ENCODE measurements around the gene ZNF512B. TPM values are rescaled to one million over a fixed set of nuclear protein-coding genes. Genes with fewer than 3 reads are reported as not detected.

The ZNF512B gene
- total and polyA plus RNA-seq, 9 donors = 2.5 to 24.7 (median 20.2) TPM

DNA sequence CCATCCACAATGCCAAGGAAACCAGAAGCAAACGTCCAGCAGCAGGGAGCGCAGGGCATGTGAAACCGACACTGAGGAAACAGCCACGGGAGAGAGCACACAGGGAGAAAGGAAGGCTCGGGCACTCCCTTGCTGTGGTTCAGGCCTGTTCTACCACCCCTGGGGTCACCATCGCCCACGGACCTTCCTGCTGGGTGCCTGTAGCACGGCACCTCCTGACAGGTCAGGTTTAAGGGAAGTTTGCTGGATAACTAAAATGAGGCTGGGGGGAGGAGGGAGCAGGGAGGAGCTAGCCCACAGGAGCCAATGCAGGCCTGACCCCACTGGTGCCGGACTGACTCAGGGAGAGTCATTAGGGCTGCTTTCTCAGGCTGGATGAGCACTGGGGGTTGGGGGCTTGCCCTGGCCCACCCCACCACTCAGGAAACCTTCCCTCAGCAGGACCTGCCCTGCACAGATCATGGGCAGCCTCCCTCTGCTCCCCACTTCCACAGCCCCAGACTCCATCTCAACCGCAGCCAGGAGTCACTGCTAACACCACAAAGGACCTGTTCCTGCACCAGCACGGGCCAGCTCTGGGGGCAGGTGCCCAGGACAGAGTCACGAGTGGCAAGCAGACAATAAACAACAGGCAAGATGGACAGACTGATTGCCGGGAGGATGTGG, 15.8 kb downstream of the ZNF512B start:
- peak in 1 of 5 donors; percentile 31 for DNase-seq
- intact Hi-C loops (cut with DNase I) = no loop called here
- TF ChIP-seq EP300 (IDR thresholded peaks at IDR 0.05) (no peak), POLR2A (IDR thresholded peaks at IDR 0.05) (no peak)
- TF ChIP-seq, protein P1, sequence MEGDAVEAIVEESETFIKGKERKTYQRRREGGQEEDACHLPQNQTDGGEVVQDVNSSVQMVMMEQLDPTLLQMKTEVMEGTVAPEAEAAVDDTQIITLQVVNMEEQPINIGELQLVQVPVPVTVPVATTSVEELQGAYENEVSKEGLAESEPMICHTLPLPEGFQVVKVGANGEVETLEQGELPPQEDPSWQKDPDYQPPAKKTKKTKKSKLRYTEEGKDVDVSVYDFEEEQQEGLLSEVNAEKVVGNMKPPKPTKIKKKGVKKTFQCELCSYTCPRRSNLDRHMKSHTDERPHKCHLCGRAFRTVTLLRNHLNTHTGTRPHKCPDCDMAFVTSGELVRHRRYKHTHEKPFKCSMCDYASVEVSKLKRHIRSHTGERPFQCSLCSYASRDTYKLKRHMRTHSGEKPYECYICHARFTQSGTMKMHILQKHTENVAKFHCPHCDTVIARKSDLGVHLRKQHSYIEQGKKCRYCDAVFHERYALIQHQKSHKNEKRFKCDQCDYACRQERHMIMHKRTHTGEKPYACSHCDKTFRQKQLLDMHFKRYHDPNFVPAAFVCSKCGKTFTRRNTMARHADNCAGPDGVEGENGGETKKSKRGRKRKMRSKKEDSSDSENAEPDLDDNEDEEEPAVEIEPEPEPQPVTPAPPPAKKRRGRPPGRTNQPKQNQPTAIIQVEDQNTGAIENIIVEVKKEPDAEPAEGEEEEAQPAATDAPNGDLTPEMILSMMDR (IDR thresholded peaks at IDR 0.05) = no peak
- Histone ChIP-seq H3K27me3 (no peaks in the 10 kb centered on the region), H3K27ac (no peak overlapping the region), H3K4me1 (ENCODE audit: insufficient read depth) (peaks cover 45% of the 10 kb centered on the region), H3K9me3 (no peaks in the 10 kb centered on the region), H3K36me3 (no peaks in the 10 kb centered on the region), H3K4me3 (no peak overlapping the region)
- 55 to 68% (median 57%) methylated on average over 13 of the region's 13 CpGs for WGBS, 3 donors

DNA sequence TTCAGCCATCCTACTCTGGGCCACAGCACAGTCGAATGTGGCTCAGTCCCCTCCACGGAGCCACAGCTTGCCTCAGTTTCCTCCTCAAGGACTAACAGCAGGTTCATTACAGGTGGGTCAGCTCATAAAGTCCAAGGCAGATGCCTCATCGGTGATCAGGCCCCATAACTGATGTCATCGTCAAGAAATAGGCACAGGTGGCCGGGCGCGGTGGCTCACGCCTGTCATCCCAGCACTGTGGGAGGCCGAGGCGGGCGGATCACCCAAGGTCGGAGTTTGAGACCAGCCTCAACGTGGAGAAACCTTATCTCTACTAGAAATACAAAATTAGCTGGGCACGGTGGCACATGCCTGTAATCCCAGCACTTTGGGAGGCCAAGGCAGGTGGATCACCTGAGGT, 17.0 kb downstream of the ZNF512B start:
- Histone ChIP-seq H3K4me3 (no peak overlapping the region), H3K4me1 (ENCODE audit: insufficient read depth) (peaks cover 43% of the 10 kb centered on the region), H3K9me3 (no peaks in the 10 kb centered on the region), H3K36me3 (no peaks in the 10 kb centered on the region), H3K27me3 (no peaks in the 10 kb centered on the region), H3K27ac (peak overlapping the region in 1 of 2 donors; percentile 89)
- TF ChIP-seq EP300 (IDR thresholded peaks at IDR 0.05) (no peak), POLR2A (IDR thresholded peaks at IDR 0.05) (no peak)
- TF ChIP-seq, protein P1 (IDR thresholded peaks at IDR 0.05) = no peak
- intact Hi-C loops (cut with DNase I) = no loop called here
- WGBS, 3 donors = 80 to 90% (median 82%) methylated on average over 14 of the region's 14 CpGs
- DNase-seq = peak in 1 of 5 donors; percentile 32

DNA sequence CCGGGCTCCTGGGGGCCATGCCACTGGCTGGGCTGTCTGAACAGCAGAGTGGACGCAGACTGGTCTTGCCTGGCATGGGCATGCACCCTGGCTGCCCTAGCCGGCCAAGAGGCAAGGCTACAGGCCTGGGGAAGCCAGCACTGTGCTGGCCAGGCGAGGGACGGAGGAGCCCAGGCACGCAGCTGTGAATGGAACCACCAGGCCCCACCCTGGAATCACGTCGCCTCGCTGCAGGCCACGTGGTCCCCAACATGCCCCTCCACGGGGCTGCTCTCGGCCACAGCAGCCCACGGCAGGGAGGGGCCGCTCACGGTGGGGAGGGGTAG, 17.6 kb downstream of the ZNF512B start:
- H3K9me3 ChIP-seq = no peaks in the 10 kb centered on the region
- H3K27me3 ChIP-seq = no peaks in the 10 kb centered on the region
- H3K36me3 ChIP-seq = no peaks in the 10 kb centered on the region
- no peak overlapping the region for H3K4me3 ChIP-seq
- no peak for TF ChIP-seq EP300 (IDR thresholded peaks at IDR 0.05)
- TF ChIP-seq POLR2A (IDR thresholded peaks at IDR 0.05) = no peak
- TF ChIP-seq, protein P1 (IDR thresholded peaks at IDR 0.05) = no peak
- intact Hi-C loops (cut with DNase I) = no loop called here
- DNase-seq = peak in 1 of 5 donors; percentile 36
- 59 to 78% (median 75%) methylated on average over 8 to 15 of the region's 15 CpGs for WGBS, 3 donors
- peaks cover 40% of the 10 kb centered on the region for H3K4me1 ChIP-seq (ENCODE audit: insufficient read depth)
- H3K27ac ChIP-seq = peak overlapping the region; percentile 70 to 89

DNA sequence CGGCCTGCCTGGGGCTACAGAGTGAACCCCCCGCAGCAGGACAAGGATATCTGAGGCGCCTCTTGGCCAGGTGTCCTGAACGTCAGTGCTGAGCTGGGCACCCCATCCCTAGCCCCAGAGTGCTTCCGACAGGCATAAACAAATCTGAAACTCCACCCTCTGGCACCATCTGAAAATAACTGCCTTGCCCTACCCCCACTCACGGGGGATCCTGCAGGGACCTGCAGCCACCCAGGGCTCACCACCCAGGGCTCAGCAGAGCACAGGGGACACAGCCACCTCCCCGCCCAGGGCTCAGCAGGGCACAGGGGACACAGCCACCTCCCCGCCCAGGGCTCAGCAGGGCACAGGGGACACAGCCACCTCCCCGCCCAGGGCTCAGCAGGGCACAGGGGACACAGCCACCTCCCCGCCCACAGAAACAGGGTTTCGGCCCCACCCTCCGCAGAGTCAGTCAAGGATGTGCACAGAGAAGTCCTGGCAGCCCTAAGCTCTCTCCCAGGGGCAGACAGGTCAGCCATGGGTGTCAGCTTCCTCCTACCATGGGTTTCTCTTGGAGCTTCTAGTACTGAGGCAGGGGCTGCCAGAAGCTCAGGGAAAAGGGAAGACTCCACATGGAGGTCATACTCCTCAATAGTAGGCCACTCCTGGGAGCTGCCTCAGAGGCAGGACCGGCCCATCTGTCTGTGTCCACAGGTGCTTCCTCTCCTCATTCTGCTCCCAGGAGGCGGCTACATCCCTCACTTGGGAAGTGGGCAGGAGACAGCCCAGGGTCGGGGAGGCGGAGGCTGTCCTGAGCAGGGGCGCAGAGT, 18.1 kb downstream of the ZNF512B start:
- Histone ChIP-seq H3K27ac (peak overlapping the region; percentile 70 to 89), H3K4me1 (ENCODE audit: insufficient read depth) (peaks cover 40% of the 10 kb centered on the region), H3K36me3 (no peaks in the 10 kb centered on the region), H3K27me3 (no peaks in the 10 kb centered on the region), H3K4me3 (no peak overlapping the region), H3K9me3 (no peaks in the 10 kb centered on the region)
- WGBS, 3 donors = 54 to 65% (median 55%) methylated on average over 16 to 17 of the region's 17 CpGs
- intact Hi-C loops (cut with DNase I) = no loop called here
- DNase-seq = peak in 2 of 5 donors; percentile 25 to 56
- TF ChIP-seq, protein P1 (IDR thresholded peaks at IDR 0.05) = no peak
- TF ChIP-seq POLR2A (IDR thresholded peaks at IDR 0.05) = no peak
- TF ChIP-seq EP300 (IDR thresholded peaks at IDR 0.05) = no peak

Data from ovary (tissue), 9 donors.